Nephron progenitor cell (in vitro differentiated cells): ENCODE data around the gene TMEM63B.

Experiments
- DNase-seq: peaks from one replicate; pipeline ENCODE4 v3.0.0; 2021
- H3K27ac Mint-ChIP-seq: 2 replicates; pipeline ENCODE4 v1.8.0; 2021; ENCODE audit warnings: mild to moderate bottlenecking, moderate library complexity, mixed read lengths
- H3K27me3 Mint-ChIP-seq: 2 replicates; pipeline ENCODE4 v1.8.0; 2021; ENCODE audit warnings: mild to moderate bottlenecking, low read depth, mixed read lengths; ENCODE audit not compliant: poor library complexity
- H3K36me3 Mint-ChIP-seq: 2 replicates; pipeline ENCODE4 v1.8.0; 2021; ENCODE audit warnings: low read depth, mixed read lengths
- H3K4me1 Mint-ChIP-seq: 2 replicates; pipeline ENCODE4 v1.8.0; 2021; ENCODE audit warnings: mixed read lengths
- H3K4me3 Mint-ChIP-seq: 2 replicates; pipeline ENCODE4 v1.8.0; 2021; ENCODE audit warnings: mild to moderate bottlenecking, moderate library complexity, mixed read lengths
- H3K9me3 Mint-ChIP-seq: 2 replicates; pipeline ENCODE4 v1.8.0; 2021; ENCODE audit warnings: mild to moderate bottlenecking, moderate library complexity, mixed read lengths
- CTCF ChIP-seq: fragments of 200-600 bp; sonication (generic); IDR thresholded peaks from 2 replicates; pipeline ENCODE4 v1.5.0; 2021; ENCODE audit warnings: antibody characterized with exemption

TMEM63B gene

GRCh38 chr6:44152109-44152461, 24.7 kb downstream of the TMEM63B start:
- Mint-ChIP-seq H3K27ac (no peak overlapping the region), H3K4me1 (peaks cover 17% of the 10 kb centered on the region), H3K9me3 (no peaks in the 10 kb centered on the region), H3K36me3 (peaks cover 14% of the 10 kb centered on the region), H3K4me3 (no peak overlapping the region), H3K27me3 (peaks cover 9% of the 10 kb centered on the region)
- DNase-seq = no peak
- TF ChIP-seq CTCF = no peak

- peaks cover 14% of the 10 kb centered on the region for H3K36me3 Mint-ChIP-seq
- H3K27ac Mint-ChIP-seq = no peak overlapping the region
- no peaks in the 10 kb centered on the region for H3K9me3 Mint-ChIP-seq
- peaks cover 18% of the 10 kb centered on the region for H3K4me1 Mint-ChIP-seq
- no peak for DNase-seq
- H3K27me3 Mint-ChIP-seq = peaks cover 9% of the 10 kb centered on the region
- H3K4me3 Mint-ChIP-seq = no peak overlapping the region
- TF ChIP-seq CTCF = no peak
These were observed 25.2 kb downstream of the TMEM63B start for GRCh38 chr6:44152533-44152932.

DNA sequence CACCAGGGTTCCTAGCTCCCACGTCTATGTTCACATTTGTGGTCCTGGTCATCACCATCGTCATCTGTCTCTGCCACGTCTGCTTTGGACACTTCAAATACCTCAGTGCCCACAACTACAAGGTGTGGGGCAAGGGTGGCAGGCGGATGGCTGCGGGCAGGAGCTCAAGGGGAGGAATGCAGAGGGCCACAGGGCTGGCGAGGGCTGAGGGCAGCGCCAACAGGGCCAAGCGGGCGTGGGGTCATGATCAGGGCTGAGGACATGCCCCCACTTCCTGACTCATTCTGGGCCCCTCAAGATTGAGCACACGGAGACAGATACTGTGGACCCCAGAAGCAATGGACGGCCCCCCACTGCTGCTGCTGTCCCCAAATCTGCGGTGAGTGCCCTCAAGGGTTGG, 26.7 kb downstream of the TMEM63B start:
- no peaks in the 10 kb centered on the region for H3K9me3 Mint-ChIP-seq
- peaks cover 18% of the 10 kb centered on the region for H3K4me1 Mint-ChIP-seq
- no peak overlapping the region for H3K4me3 Mint-ChIP-seq
- peaks cover 8% of the 10 kb centered on the region for H3K36me3 Mint-ChIP-seq
- H3K27me3 Mint-ChIP-seq = peaks cover 12% of the 10 kb centered on the region
- no peak overlapping the region for H3K27ac Mint-ChIP-seq
- DNase-seq = no peak
- TF ChIP-seq CTCF = no peak

GRCh38 chr6:44156494-44157151, 29.3 kb downstream of the TMEM63B start:
- Mint-ChIP-seq H3K36me3 (no peaks in the 10 kb centered on the region), H3K27me3 (peaks cover 4% of the 10 kb centered on the region), H3K4me1 (peaks cover 18% of the 10 kb centered on the region), H3K4me3 (no peak overlapping the region), H3K9me3 (no peaks in the 10 kb centered on the region), H3K27ac (no peak overlapping the region)
- no peak for DNase-seq
- no peak for TF ChIP-seq CTCF

DNA sequence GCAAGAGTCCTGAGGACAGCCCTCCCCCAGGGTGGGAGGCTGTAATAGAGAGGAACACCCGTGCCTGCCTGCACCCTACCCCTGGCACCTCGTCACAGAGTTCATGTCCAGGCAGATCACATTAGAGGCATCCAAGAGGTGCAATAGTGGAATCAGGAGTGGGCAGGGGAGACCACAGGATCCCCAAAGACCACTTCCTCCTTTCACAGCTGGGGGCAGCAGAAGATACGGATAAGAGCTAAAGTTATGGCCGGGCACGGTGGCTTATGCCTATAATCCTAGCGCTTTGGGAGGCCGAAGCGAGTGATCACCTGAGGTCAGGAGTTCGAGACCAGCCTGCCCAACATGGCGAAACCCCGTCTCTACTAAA, 29.8 kb downstream of the TMEM63B start:
- no peak for TF ChIP-seq CTCF
- no peaks in the 10 kb centered on the region for H3K9me3 Mint-ChIP-seq
- no peak overlapping the region for H3K4me3 Mint-ChIP-seq
- peaks cover 18% of the 10 kb centered on the region for H3K4me1 Mint-ChIP-seq
- H3K36me3 Mint-ChIP-seq = no peaks in the 10 kb centered on the region
- no peak for DNase-seq
- no peak overlapping the region for H3K27ac Mint-ChIP-seq
- H3K27me3 Mint-ChIP-seq = peaks cover 5% of the 10 kb centered on the region

DNA sequence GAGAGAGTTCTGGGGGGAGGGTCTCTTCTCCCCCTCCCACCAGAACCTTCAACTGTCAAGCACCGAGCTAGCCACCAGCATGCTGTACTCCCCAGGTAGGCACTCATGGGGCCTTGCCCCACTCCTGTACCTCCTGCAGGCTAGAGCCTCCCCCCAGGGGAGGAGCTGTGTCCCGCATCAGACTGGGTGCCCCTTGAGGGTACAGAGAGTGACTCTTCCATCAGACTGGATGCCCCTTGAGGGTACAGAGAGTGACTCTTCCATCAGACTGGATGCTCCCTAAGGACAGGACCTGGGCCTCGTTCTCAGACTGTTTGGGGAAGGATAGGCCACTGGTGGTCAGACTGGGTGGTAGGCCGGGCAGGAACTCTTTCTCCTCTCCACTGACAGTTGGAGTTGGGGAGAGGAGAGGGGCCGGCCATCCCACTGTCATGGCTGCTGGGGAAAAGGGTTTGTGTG, 31.4 kb downstream of the TMEM63B start, which contains the start of gene CAPN11:
Gene CAPN11, plus strand, starts transcription at position 51 of the 459 bp plus-strand sequence. Its CDS starts 29 bp downstream, at position 80.
- no peak within 1 kb of the TSS for H3K27ac Mint-ChIP-seq
- peaks cover 15% of the 10 kb centered on the region for H3K27me3 Mint-ChIP-seq
- H3K4me3 Mint-ChIP-seq = no peak within 1 kb of the TSS
- TF ChIP-seq CTCF = no peak
- DNase-seq = no peak
- H3K36me3 Mint-ChIP-seq = no peaks in the 10 kb centered on the region
- peaks cover 18% of the 10 kb centered on the region for H3K4me1 Mint-ChIP-seq
- H3K9me3 Mint-ChIP-seq = no peaks in the 10 kb centered on the region
